Measurements from ENCODE around the gene CD160.
"Not testable (repeated sequence)": the region's sequence is repeated elsewhere in the genome, so short reads cannot be mapped to it uniquely, and the experiment has no call there.

The CD160 gene, protein sequence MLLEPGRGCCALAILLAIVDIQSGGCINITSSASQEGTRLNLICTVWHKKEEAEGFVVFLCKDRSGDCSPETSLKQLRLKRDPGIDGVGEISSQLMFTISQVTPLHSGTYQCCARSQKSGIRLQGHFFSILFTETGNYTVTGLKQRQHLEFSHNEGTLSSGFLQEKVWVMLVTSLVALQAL

GRCh38 chr1:145719230-145720079 lies at the start of gene CD160:
Gene CD160, plus strand, starts transcription at chr1:145719499. Its CDS starts 8,829 bp downstream, at chr1:145728328.
- peak; percentile 44 for DNase-seq

DNA sequence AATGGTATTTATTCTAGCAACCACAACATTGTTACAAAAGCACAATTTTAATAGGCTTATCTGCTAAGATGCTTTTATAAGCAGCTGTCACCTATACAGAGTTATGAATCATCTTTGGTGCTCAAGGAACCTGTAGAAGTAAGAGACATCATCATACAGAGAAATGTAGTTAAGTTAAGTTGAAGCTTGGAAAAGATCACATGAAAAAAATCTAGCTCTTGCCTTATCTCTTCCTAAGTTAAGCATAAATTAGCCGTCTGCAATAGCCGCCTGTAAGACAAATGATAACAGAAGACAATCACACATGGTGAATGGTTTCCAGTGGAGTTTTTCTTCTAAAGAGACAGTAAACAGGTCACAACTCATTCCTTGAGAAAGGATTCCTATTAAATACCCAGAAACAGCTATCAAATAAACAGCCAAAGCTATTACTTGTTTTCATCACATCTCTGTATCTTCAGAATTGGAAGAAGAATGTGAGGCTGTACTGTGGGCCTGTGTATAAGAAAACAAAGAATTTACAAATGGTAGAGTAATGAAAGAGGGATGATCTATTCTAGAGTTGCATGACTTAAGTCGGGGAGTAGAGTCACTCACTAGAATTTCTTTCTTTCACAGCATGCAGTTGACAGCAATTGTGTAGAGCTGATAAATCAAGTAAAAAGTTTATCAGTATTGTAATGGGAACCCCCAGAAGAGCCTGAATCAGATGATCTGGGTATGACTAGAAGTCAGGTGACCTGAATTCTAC lies 48.1 kb upstream of the CD160 start:
- not testable (repeated sequence) for DNase-seq

- DNase-seq, result not testable (repeated sequence)
These were observed 46.1 kb upstream of the CD160 start for GRCh38 chr1:145673217-145673616.

DNA sequence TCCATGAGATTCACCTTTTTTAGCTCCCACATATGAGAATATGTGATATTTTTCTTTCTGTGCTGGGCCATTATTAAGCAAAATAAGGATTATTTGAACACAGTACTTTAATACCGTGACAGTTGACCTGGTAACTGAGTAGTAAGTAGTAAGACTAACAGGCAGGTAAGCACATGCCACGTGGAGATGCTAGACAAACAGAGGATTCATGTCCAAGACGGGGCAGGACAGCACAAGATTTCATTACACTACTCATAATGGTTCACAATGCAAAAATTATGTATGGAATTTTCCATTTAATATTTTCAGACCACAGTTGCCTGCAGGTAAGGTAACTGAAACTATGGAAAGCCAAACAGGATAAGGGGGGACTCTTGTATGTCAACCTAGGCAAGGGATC lies 34.4 kb upstream of the CD160 start:
- not testable (repeated sequence) for DNase-seq

- not testable (repeated sequence) for DNase-seq
These were observed 33.2 kb upstream of the CD160 start for GRCh38 chr1:145686078-145686477.

GRCh38 chr1:145688328-145688727 lies 31.0 kb upstream of the CD160 start:
- no peak for DNase-seq

DNA sequence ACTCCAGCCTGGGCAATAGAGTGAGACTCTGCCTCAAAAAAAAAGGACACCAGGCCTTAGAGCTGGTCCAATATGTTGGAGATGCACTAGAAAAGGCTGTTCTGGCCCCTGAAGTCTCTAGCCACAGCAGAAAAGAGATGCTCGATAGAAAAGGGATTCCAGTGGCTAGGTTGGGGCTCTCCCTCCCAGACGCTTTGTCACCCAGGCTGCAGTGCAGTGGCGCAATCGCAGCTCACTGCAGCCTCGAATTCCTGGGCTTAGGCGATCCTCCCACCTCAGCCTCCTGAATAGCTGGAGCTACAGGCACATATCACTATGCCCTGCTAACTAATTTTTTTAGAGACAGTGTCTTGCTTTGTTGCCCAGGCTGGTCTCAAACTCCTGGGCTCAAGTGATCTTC lies 30.4 kb upstream of the CD160 start:
- no peak for DNase-seq

- no peak for DNase-seq
These were observed 29.4 kb upstream of the CD160 start for GRCh38 chr1:145689922-145690321.

DNA sequence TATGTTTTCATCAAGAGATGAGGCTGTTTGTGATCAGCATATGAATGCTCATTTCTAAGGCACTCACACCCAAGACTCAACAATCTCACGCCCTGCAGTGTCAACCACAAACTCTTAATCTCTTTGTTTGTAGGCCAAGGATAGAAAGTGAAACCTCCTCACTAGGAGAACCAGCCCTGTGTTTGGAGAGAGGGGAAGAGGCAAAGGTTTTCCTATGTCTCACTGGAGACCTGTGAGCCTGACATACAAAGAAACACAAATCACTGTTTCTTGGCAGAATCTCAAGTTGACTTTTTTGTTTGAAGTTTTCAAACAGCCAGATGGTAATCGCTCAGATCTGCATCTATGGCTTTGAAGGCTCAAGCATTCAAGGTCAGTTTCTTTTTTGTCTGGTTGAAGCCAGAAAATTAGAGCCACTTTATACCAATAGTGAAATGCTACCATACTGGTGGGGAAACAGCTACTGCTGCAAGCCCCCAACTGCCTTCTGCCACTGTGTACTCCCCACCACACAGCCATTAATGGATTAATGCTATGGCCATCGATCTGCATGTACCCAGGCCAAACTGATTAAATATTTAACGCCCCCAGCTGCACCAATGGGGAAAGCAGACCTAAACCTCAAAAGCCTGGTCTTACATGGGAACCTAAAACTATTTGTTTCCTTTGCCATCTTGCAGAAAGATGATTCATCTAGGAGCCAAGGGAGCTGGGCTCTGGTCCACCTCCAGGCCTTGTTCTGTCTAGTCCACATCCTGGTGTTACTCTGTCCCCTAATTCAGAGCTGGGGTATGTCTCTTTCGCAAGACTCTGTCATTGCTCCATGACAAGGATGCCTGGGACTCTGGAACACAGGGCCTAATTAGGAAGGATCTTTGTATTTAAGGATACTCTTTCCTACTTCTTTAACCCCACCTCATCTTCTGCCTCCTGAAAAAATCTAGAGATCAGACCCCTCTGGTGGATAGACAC lies 28.4 kb upstream of the CD160 start:
- peak; percentile 42 for DNase-seq

DNA sequence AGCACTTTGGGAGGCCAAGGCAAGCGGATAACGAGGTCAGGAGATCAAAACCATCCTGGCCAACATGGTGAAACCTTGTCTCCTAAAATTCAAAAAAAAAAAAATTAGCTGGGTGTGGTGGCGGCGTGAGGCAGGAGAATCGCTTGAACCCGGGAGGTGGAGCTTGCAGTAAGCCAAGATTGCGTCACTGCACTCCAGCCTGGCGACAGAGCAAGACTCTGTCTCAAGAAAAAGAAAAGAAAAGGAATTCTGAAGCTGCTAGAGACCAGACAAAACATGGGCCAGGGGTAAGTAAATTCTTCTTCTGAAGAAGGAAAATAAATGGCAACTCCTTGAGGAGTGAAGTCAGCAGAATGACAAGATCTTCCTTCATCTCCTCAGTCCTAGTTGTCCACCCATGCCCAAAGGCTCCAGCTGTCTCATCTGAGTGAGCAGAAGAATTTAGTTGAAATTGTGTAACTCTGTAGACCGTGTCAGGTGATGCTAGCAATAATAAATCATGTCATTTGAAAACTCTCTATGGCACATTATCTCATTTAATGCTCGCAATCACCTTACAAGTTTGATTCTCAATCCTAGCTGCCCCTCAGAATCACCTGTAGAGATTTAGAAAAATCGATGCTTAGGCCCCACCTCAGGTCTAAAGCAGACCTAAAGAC lies 26.4 kb upstream of the CD160 start:
- DNase-seq, result no peak

DNA sequence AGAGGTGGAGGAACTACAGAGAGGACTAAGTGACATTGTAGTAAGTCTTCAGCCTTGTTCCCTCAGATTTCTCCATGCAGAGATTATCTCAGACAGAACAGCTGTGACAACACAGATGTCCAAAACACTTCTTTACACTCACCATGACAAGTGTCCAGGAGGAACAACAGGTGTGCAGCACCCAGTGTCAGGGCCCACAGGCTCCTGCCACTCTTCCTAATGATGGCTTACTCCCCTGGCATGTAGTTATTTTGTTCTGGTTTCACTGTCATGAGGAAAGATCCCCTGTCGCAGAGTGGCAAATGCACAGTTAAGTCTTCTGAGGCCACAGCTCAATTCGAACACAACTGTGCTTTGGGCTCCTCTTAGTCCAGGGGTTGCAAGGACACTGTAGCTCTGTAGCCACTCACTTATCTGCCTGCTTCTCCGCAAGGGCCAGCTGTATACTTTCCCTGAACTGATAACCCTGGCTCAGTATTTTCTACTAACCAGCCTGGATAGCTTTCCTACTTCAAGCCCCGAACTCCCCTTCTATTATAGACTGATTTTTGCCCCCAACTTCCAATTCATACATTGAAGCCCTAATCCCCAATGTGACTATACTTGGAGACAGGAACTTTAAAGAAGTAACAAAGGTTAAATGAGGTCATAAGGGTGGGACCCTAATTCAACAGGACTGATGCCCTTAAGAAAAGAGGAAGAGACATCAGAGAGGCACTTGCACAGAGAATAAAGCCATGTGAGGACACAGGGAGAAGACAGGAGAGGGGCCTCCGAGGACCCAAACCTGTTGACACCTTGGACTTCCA lies 23.3 kb upstream of the CD160 start:
- DNase-seq, result no peak

DNA sequence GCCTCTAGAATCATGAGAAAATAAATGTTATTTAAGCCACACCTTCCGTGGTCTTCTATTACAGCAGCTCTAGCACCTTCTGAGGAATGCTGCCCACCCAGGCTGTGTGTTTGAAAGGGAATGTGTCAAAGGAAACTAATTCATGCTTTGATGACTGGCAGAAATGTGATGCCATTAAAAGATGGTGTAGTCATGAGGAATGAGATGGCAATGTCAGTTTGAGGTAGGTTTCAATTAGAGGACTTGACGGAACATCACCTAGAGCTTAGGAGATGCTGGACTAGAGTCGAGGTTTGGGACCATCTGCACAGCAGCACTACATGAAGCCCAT lies 22.7 kb upstream of the CD160 start:
- DNase-seq, result no peak

- DNase-seq, result no peak
These were observed 17.9 kb upstream of the CD160 start for GRCh38 chr1:145701306-145701862.

GRCh38 chr1:145702052-145702451 lies 17.2 kb upstream of the CD160 start:
- DNase-seq, result no peak

DNA sequence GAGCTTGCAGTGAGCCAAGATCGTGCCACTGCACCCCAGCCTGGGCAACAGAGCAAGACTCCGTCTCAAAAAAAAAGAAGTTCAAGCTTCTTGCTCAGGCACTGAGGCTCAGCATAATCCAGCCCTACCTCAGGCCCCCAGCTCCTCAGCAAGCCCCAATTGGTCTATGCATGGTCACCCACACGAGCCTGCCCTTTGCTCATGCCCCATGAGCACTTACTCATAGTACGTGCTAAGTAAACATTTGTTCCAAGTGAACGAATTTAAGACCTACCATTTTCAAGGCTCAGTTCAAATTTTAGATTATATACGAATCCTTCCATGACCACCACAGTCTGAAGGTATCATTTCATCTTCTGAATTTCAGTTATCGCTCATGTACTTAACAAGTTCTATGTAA lies 16.5 kb upstream of the CD160 start:
- no peak for DNase-seq

- no peak for DNase-seq
These were observed 13.7 kb upstream of the CD160 start for GRCh38 chr1:145705622-145706021.

DNA sequence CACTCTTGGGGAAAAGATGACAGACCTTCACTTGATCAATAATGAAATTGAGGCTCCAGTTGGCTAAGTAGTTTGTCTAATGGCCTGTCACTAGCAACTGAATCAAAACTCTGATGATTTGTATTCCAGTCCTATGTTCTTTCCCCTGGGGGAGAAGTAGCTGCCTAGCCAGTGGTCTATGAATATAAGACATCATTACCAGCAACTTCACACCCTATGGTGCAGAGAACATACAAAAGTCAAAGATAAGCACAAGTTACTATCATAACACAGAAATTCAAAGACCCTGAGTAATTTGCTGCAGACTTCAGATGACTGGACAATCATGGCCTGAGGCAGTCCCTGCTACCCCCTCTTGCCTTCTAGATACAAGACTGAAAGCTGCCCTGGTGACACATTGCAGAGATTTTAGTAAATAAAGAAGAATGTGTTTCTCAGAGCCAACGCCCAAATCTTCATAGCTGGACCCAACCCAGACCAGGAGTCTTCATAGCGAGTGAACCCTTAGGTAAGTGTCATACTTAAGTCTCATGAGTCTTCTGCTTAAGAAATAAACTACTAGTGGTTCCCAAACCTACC lies 13.1 kb upstream of the CD160 start:
- DNase-seq, result no peak

GRCh38 chr1:145707183-145707867 lies 12.0 kb upstream of the CD160 start, which contains the start of gene PDZK1:
Gene PDZK1, minus strand, starts transcription at chr1:145707368. Its CDS starts 19,347 bp downstream, at chr1:145688021.
- no peak for DNase-seq

- no peak for DNase-seq
These were observed 11.2 kb upstream of the CD160 start for GRCh38 chr1:145708063-145708462.

All from stimulated activated CD8-positive, alpha-beta memory T cell treated with anti-CD3 and anti-CD28 coated beads, Interleukin-4, amount 100 ng/mL, for 48 hours (primary cell).